SKM-1 (cell line): ENCODE results near the gene ACTC1.

Experiments
- DNase-seq: peaks from one replicate; lab custom pipeline; 2025; ENCODE audit not compliant: unreplicated experiment; lab: John Stamatoyannopoulos, UW

Gene ACTC1

DNA sequence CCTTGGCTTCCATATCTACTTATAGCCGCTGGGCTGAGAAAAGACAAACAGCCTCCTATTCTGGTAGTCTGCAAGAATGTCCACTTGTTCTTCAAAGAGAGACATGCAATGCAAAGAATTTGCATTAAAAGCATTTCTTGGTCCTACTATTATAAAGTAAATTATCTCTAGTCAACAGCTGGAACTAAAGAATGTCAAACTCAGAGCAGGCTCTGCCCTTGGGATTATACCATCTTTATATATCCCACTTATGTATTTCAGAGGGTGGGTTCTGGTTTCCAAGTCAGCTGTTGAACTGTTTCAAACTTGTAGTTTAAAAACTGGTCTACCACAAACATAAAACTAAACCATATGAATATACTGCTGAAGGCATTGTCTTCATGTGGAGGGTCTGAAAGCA, 7.0 kb upstream of the ACTC1 start:
- no peak for DNase-seq

DNA sequence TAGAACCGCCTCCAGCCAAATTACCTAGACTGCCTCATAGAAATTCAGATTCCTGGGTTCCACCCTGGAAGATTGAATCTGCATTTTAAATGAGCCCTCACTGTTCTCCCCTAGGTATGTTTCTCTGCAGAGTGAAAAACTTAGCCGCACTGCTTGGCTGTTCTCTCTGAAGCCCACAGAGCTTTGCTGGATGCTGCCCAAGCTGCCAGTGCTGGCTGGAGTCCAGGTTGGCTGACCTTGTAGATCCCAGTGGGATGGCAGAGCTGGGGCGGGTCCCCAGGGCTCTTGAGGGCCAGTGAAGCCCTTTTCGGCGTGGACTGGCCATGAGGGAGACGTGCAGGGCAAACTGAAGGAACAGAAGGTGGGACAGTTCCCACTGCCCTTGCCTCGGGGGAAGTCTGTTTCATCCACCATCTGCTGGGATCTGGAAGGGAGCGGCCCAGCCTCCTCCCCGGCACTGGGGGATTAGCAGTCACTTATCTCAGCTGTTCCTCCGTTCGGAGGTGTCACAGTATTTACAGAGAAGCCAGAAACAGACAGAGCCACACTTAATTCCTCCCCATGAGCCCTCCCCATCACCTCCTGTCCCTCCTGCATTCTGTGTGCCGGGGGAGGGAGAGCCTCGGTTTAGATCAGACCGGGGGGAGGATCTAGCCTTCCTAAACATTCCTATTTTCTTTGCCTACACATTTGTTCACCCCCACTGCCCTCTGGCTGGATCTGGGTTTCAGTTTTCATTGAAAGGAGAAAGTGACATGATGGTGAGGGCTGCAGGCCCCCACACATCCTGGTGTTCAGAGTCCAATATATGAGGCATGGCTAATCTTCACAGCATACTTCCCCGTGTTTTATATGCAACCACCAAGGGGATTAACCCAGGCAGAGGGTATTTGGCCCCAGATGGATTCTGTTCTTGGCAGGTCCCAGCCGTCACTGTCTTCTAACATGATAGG, 4.1 kb upstream of the ACTC1 start:
- no peak for DNase-seq

DNA sequence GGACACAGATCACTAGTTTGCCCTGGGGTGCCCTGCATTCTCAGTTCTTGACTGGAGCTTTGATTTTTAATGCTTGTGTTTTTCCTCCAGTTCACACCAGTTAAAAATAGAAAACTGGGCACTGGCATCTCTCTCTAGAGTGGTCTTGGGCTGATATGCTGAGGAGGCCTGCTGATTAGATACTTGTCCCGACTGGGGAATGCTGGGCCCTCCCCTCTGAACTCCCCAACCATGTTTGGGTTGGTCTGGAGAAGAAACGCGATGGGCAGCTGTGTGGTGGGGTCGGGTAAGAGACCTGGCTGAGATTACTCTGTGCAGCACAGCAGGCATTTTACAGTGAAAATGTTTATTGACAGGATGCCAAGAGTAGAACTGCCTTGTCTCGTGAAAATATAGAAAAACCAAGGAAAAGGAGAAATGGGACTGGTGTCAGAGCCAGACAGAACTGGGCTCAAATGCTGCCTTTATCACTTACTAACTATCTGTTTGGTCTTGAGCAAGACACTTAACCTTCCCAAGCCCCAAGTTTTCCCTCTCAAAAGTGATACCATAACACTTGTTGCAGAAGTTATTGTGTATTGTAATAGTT, 1.6 kb upstream of the ACTC1 start:
- DNase-seq = no peak

DNA sequence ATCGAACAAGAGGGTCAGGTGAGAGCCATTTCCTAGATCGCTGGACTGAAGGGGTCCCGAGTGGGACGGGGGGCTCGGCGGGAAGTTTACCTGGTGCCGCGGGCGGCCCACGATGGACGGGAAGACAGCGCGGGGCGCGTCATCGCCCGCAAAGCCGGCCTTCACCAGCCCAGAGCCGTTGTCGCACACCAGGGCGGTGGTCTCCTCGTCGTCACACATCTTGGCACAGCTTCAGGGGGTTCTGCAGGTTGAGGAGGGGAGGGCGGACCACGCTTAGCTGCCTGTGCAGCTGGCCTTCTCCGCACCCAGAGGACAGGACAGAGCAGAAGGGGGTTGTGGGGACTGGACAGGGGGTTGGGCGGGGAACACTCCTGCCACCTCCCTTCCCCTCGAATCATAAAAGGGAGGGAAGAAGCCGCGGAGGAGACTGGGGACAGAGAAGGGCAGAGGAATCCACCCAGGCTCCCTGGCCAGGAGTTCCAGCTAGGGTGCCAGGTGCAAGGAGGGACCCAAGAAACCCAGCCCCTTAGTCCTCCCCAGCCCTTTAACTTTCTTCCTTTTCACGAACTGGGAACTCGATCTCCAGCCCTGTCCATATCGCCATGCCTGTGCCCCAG, 651 bp downstream of the ACTC1 start:
- DNase-seq = no peak

DNA sequence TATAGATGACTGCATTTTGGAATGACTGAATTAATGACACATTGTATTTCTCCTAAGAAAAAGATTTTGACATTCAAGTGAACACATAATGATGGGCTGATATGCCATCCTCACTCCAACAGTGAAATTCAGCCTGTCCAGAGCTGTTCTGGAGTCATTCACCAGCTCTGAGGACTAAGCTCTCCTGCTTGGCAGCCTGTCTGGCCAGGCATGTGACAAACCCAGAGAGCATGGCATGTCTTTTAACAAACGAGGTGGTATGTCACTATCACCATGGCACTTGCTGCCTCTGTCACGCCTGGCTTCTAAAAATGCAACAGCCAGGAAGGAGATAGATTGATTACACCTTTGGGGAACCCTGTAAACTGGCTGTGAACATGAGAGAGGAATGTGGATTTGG, 1.4 kb downstream of the ACTC1 start:
- DNase-seq = no peak

DNA sequence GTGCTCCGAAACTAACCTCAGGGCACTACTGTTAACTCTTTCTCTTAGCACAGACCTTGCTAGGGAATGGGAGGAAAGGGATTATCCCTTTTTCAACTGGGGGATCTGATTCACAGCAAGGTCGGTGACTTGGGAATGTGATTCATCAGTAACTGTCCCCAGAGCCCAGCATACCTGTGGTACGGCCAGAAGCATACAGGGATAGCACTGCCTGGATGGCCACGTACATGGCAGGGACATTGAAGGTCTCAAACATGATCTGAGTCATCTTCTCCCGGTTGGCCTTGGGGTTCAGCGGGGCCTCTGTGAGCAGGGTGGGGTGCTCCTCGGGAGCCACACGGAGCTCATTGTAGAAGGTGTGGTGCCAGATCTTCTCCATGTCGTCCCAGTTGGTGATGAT, 2.3 kb downstream of the ACTC1 start:
- no peak for DNase-seq

DNA sequence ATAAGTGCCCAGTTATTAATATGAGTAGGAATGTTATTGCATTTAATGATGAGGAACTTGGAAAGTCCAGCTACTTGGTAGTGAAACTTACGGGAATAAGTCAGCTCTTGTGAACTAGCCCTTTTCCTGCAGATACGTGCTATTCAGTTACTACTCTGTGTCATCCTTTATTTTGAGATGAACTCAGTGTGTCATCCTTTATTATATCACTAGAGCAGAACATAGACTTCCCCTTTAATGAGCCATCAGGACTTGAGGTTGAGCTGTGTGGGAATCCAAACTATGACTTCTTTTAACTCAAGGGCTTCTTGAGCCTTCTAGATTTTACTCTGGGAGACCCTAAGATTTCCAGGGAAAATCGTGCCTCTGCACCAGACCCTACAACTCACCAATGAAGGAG, 3.6 kb downstream of the ACTC1 start:
- DNase-seq = no peak

DNA sequence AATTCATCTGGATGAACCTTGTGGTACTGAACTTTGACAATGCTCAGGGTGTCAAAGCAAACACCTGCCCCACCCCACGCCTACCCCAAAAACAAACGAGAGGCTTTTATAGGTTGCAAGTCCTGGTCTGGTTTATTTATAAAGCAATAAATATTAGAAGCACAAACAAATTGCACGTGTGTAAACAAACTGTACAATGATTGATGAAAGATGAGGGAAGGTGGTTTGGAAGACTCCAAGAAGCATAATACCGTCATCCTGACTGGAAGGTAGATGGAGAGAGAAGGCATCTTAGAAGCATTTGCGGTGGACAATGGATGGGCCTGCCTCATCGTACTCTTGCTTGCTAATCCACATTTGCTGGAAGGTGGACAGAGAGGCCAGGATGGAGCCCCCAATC, 5.2 kb downstream of the ACTC1 start:
- no peak for DNase-seq

DNA sequence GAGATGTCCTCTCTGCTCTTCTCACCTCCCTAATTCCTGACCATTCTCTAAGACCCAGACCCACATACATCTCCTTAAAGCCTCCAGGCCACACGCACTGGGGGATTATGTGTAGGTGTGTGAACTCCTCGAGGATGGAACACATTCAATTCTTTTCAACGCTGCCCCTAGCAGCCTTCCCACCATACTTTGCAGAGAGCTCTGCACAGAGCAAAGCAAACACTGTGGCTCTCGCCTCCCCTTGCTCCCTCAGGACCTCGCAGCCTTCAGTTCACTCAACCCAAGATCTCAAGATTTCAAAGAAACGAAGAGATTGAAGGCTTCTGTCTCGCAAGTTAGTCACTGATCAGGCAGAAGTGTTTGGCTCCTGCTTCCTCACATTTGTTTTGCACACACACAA, 6.0 kb downstream of the ACTC1 start:
- no peak for DNase-seq

DNA sequence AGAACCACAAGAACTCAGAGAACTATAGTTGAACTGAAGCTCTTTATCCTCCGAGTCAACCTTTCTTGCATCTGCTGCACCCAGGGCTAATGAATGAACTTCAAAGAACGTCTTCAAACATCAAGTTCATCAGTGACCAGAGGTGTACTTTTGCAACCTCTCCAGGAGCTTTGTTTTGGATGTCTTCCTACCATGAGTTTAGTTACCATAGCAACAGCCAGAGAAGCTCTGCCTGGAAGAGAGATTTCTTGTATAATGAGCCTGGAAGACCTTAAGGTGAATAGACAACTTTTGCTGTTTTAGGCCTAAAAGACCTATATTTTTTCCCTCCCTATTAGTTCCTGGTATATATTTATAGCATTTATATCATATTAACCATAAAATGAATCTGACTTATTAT, 9.1 kb downstream of the ACTC1 start:
- no peak for DNase-seq

DNA sequence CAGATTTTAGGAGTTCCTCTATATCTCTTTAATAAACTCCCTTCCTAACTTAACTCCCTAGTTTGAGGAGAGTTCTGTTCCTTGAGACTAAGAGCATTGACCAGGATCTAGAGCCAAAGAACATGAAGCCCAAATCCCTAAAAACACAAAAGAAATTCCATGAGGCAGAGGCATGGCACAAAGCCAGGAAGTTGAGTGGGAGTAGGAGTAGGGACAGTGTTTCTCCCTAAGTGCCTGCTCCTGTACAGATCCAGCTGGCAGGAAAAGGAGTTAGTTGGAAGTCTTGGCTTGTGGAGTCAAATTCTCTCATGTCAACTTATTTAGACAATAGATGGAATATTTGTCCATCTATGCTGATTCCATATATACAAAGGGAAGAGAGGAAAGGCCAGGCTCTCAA, 11.4 kb downstream of the ACTC1 start:
- DNase-seq = no peak

DNA sequence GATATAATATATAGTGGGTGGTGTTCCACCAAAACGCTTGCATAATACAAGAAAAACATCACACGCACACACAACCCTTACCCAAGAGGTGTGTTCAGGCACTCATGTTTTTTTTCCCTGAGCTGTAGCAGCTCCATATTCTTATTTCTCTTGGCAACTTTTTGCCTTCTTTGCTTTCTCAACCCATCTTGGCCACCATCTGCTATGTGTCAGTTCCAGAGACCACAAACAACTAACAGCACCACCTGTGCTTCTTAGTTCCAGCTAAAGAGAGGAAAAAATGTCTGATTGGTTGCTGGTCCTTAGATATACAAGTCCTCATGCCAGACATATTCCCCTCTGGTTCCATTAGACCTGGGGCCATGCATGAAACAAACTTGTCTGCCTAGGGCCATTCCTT, 11.9 kb downstream of the ACTC1 start:
- no peak for DNase-seq

DNA sequence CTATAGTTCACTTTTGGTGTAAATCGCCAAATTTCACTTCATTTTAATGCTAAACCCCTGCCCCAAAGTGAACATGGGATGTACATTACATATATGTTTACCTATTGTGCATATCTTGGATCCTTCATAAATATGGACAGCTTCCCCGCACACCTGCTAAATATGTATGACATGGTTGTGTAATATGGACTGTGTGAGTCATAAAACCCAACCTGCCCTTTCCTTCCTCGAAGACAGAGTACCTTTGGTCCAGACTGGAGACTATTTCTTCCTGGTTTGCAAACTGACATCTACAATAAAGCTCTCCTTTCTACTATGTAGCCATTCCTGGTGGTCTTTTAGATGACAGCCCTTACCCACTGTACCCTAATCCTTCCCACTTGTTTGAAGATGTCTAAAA, 12.4 kb downstream of the ACTC1 start:
- no peak for DNase-seq

DNA sequence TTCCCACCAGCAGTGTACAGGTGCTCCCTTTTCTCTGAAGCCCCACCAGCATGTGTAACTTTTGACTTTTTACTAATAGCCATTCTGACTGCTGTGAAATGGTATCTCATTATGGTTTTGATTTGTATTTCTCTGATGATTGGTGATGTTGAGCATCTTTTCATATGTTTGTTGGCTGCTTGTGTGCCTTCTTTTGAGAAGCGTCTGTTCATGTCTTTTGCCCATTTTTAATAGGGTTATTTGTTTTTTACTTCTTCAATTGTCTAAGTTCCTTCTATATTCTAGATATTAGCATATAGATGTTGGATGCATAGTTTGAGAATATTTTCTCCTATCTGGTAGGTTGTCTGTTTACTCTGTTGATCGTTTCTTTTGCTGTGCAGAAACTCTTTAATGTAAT, 14.6 kb downstream of the ACTC1 start:
- no peak for DNase-seq

DNA sequence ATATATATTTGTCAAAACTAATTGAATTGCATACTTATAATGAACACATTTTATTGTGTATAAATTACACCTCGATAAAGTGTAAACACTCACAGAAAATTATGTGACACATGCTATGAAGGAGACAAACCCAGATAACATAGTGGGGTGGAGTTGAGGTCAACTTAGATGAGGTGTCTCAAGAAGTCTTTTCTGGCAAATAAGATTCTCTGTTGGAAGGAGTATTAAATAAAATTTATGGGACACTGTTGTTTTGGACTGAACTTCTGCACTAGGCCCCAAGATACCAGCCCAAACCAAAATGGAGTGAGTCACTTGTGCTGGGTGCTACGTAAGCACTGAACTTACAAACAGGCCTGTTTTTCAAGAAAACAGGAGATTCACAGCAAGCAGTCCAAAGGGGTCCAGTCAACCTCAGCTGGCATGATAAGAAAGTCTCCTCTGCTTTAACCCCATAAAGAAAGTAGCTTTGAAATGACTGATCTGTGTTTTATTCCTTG, 18.7 kb downstream of the ACTC1 start:
- no peak for DNase-seq

DNA sequence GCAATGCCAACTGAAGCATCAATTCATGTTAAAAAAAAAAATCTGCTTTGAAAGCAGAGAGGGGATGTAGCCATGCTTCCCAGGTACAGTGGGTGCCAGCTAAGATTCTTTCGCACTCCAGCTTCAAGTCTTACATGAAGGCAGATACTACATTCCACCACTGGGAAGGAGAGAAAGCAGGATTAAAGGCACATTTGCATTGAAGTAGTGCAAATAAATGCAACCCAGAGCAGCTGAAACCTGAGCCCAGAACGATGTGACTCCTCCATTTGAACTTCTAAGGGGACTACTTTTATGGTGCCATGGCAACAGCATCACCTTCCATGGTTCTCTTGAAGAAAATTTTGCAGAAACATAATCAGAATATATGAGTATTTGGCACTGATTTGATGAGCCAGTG, 21.4 kb downstream of the ACTC1 start:
- DNase-seq = no peak

DNA sequence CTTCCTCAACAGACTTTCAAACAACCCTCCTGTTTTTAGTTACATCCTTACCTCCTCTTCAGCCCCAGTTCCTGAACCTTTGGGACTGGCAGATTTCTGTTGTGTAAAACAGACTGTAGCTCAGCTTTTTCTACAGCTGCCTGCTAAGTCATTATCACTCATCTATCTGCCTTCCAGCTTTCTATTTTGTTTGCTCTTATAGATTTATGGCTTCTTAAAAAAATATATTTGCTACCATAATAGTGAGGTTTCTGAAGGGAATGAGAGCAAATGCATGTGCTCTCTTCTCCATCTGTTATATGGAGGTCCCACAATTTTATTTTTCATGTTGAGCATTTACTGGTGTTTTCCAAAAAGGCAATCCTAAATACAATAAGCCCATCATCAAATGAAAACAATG, 22.3 kb downstream of the ACTC1 start:
- no peak for DNase-seq

DNA sequence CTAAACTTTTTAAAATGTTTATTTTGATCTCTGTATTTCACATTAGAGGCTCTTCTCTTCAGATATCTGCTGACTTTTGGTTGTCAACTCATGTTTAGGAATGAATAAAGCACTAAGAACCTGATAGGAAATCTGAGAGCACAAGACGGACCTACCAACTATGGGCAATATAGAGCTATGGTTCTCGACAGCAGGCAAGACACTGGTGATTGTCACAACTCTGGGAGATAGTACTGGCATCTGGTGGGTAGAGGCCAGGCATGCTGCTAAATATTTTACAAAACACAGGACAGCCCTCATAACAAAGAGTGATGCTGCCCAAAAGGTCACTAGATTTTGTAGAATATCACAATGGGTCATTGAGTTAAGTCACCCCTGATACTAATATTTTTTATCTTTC, 23.0 kb downstream of the ACTC1 start:
- DNase-seq = no peak

DNA sequence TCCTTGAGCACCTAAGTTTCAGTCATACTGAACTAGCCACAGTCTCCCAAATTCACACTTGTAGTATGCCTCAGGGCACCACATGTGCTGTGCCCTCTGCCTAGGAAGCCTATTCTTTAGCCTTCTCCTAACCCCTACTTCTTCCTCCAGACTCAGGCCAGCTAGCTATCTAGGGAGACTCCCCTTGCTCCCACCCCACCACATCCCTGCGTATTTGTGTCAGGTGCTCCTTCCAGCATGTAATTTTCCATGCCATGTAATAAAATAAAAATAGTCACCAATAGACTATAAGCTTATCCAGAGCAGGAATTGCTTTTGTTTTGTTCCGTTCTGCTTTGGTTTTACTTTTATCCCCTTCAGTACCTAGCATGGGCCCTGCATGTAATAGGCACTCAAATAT, 25.6 kb downstream of the ACTC1 start:
- DNase-seq = no peak

DNA sequence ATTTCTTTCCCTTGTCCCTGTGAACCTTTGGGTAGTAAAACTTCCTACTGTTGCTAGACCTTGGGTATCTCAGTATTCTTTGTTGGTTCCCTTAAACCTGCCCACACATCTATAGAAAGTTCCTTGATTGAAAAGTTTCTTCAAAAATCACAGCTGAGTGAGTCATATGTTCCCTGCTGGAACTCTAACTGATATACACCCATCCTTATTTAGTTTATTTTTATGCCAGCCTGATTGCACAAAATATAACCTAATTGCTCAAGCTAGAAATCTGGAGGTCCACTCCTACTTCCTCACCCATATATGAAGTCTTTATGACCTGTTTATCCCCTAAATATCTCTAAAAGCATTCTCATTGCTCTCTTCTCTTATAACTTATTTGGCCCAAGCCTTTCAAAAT, 26.8 kb downstream of the ACTC1 start:
- no peak for DNase-seq

DNA sequence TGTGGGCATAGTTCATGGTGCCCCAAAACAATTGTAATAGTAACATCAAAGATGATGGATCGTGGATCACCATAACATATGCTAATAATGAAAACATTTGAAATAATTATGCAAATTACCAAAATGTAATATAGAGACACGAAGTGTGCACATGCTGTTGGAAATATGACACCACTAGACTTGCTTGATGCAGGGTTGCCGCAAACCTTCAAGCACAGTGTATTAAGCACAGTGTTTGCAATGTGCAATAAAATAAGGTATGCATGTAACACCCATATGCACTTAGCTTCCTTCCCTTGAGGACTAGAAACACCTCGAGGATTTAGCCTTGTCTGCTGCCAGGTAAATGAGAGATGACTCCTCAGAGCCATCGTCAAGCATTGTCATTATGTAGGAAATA, 29.6 kb downstream of the ACTC1 start:
- no peak for DNase-seq

DNA sequence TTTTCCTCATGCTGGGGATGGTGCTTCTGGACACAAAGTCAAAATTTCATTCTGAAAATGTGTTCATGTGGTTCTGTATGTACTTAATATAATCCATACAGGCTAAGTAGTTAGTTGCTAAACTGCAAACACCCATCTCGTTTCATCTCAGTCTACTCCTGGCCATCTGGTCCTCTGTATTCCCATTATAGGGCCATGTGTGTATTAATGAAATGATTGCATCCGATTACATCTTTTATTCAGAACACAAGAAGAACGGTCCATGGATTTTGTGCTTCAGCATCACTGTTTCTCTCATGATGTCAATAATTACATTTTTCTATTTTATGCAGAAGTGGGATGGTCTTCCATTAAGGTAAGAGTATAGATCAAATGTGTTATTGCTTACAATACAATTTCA, 34.4 kb downstream of the ACTC1 start:
- DNase-seq = no peak
